ENCODE results near the gene FBXO3. TPM values are rescaled to one million over a fixed set of nuclear protein-coding genes. Genes with fewer than 3 reads are reported as not detected.

The FBXO3 gene
- total RNA-seq, 1 experiment from 2014 or later = 18.9 TPM

- no peaks in the 10 kb centered on the region for H3K79me2 ChIP-seq (ENCODE audit: insufficient read depth, low read length)
- no peak overlapping the region for H3K27ac ChIP-seq (ENCODE audit: insufficient read length, low read depth, low read length)
These were observed 60.4 kb downstream of the FBXO3 start for GRCh38 chr11:33713856-33714398.

More at GRCh38 chr11:33713856-33714398, 60.4 kb downstream of the FBXO3 start:
- Histone ChIP-seq H2BK120ac (ENCODE audit: low read depth, low read length, poor library complexity, severe bottlenecking) (no peak overlapping the region), H3K23me2 (ENCODE audit: insufficient read length, low read depth, low read length, poor library complexity, severe bottlenecking) (no peaks in the 10 kb centered on the region), H2BK5ac (ENCODE audit: insufficient read length, low read length) (no peak overlapping the region), H2BK15ac (ENCODE audit: low read depth, low read length) (no peak overlapping the region), H3K4ac (ENCODE audit: low read depth, low read length) (no peak overlapping the region), H3K9ac (ENCODE audit: extremely low read depth, insufficient read length, low read length) (no peak overlapping the region), H3K56ac (ENCODE audit: insufficient read length, low read depth, low read length) (no peak overlapping the region), H3K23ac (ENCODE audit: insufficient read length, low read depth, low read length) (no peak overlapping the region), H3K27me3 (ENCODE audit: insufficient read depth, low read length) (no peaks in the 10 kb centered on the region), H3K18ac (ENCODE audit: insufficient read length, low read depth, low read length) (no peak overlapping the region), H4K5ac (ENCODE audit: insufficient read length, low read depth, low read length) (no peak overlapping the region), H4K91ac (ENCODE audit: insufficient read length, low read depth, low read length) (no peak overlapping the region), H3K79me1 (ENCODE audit: insufficient read depth, low read depth, low read length, poor library complexity, severe bottlenecking) (no peaks in the 10 kb centered on the region), H3K14ac (ENCODE audit: insufficient read depth, low read length) (no peak overlapping the region), H3K4me2 (ENCODE audit: insufficient read depth, insufficient read length, low read length) (no peak overlapping the region), H2AFZ (ENCODE audit: low read length) (no peak overlapping the region), H2BK20ac (ENCODE audit: low read depth, low read length, poor library complexity, severe bottlenecking) (no peak overlapping the region), H2AK5ac (ENCODE audit: insufficient read length, low read length) (no peak overlapping the region), H3T11ph (ENCODE audit: low read length) (no peak overlapping the region), H3K9me3 (ENCODE audit: control insufficient read depth, low read depth, low read length) (no peaks in the 10 kb centered on the region), H4K20me1 (ENCODE audit: control insufficient read depth, insufficient read depth, insufficient read length) (no peaks in the 10 kb centered on the region), H3K4me1 (ENCODE audit: insufficient read depth, low read length) (no peaks in the 10 kb centered on the region), H4K8ac (replicated peaks; ENCODE audit: insufficient read length, low read depth, low read length) (no peak overlapping the region), H2BK12ac (ENCODE audit: insufficient read length, low read depth, low read length) (no peak overlapping the region)
- no peaks in the 10 kb centered on the region for H3K27me3 Mint-ChIP-seq (ENCODE audit: low read depth)
- TF ChIP-seq CTCF (conservative IDR thresholded peaks at IDR 0.05) = no peak
- no peak for DNase-seq
- no peaks in the 10 kb centered on the region for H3K9me3 Mint-ChIP-seq
- no peaks in the 10 kb centered on the region for H3K4me1 Mint-ChIP-seq
- no peak overlapping the region for H3K27ac Mint-ChIP-seq
- peaks cover 5 to 42% (median 37%) of the 10 kb centered on the region in 3 experiments; a peak in 6 of 7 replicates for H3K36me3 Mint-ChIP-seq (ENCODE audit: insufficient read depth in 1 of 3, low read depth in 3 of 3)
- H3K4me3 Mint-ChIP-seq = no peak overlapping the region
- WGBS (ENCODE audit: extremely low coverage, insufficient read length, low lambda C conversion rate) = no CpG with 5 or more reads among the region's 4 CpGs

All from H9 (cell line).